ENCODE measurements around the gene LILRB3.
"Not testable (repeated sequence)": the region's sequence is repeated elsewhere in the genome, so short reads cannot be mapped to it uniquely, and the experiment has no call there.

Gene LILRB3

DNA sequence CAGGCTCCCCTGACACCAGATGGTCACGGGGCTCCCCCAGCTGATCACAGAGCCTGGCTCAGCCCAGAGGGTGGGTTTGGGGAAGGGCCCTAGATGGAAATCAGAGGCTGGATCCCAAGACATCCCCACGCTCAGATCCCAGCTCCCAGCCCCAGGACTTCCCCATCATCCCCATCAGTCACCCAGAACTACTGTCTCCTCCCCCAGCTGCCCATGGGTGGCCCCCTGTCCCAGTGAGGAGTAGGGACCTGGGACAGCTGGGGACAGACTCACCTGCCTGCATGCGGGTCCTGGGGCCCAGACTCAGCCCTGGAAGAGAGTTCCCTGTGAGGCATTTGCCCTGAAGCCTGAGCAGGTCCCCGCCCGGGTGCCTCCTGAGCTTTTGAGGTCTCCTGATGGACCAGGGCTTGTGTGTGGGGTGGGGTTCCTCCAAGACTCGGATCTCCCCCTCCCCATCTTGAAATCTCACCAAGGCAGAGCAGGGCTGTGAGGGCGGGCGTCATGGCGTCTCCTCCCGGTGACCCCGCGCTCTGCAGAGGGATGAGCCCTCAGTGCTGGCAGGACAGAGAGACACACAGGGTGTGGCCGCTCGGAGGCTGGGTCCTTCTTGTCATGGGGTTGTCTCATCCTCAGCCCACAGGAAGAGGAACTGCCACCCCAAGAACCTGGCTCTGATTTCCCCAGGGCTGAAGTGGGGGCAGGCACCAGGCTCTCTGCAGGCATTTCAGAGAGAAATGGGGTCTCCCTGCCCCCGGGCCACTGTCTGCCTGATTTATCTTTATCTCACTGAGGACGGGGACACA, at the start of gene LILRB3:
LILRB3 (minus strand) TSS at position 534 of the 803 bp plus-strand sequence; CDS start at position 503, 31 bp downstream.
- DNase-seq (ENCODE audit: low spot score): not testable (repeated sequence)

GRCh38 chr19:54272181-54272580, 49.4 kb upstream of the LILRB3 start:
- not testable (repeated sequence) for DNase-seq (ENCODE audit: low spot score)

- DNase-seq (ENCODE audit: low spot score): not testable (repeated sequence)
Measured at GRCh38 chr19:54271587-54271986, 48.8 kb upstream of the LILRB3 start.

- no peak for DNase-seq (ENCODE audit: low spot score)
Measured at GRCh38 chr19:54271106-54271505, 48.3 kb upstream of the LILRB3 start.

- DNase-seq (ENCODE audit: low spot score): no peak
Measured at GRCh38 chr19:54268936-54269335, 46.1 kb upstream of the LILRB3 start.

- peak; percentile 88 for DNase-seq (ENCODE audit: low spot score)
Measured at GRCh38 chr19:54266133-54266532, 43.3 kb upstream of the LILRB3 start.

- DNase-seq (ENCODE audit: low spot score): no peak
Measured at GRCh38 chr19:54262470-54262869, 39.7 kb upstream of the LILRB3 start.

DNA sequence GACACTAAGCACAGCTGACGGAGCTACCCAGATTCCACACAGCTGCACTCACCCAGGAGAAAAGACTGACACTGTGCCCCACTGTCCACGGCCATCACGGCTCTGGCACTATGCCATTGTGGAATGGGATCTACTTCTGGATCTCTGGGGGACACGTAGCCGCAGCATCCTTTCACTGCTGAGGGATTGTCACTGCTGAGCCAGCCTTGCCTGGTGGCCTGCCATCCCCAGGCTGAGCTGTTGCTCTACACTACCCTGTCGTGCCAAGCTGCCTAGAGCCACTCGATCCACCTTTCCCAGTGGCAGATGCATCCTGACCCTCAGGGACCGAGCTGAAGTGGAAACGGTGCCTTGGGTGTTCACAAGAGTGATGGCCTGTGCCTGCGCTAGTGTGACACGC, 39.3 kb upstream of the LILRB3 start:
- DNase-seq (ENCODE audit: low spot score): no peak

GRCh38 chr19:54257116-54257480, 34.3 kb upstream of the LILRB3 start, which contains the start of gene LILRB5:
LILRB5 (minus strand) TSS chr19:54257273; CDS start chr19:54257193, 80 bp downstream.
- DNase-seq (ENCODE audit: low spot score): no peak

DNA sequence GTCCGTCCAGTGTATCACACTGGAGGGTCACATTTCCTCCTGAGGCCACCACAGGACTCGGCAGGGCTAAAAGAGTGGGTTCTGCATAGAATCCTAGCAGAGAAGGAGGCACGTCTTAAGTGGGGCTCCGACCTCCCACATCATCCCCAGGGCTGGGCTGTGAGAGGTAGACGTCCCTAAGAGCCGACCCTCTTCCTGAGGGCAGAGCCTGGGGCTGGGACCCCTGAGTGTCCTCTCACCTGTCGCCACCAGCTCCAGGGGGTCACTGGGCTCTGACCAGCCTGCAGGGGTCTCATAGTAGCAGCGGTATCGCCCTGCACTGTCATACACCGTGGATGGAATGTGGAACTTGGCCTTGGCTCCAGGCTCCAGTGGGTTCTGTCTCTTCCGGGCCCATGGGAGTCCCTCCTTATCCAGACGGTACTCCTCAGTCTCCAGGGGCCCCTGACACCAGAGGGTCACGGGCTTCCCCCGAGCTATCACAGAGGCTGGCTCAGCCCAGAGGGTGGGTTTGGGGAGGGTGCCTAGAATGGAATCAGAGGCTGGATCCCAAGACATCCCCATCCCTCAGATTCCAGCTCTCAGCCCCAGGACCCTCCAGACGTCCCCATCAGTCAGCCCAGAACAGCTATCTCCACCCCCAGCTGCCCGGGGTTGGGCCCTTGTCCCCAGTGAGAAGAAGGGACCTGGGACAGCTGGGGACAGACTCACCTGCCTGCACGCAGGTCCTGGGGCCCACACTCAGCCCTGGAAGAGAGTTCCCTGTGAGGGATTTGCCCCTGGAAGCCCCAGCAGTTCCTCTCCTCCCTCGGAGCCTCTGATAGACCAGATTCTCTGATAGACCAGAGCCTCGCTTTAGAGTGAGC, 33.7 kb upstream of the LILRB3 start:
- DNase-seq (ENCODE audit: low spot score): no peak

DNA sequence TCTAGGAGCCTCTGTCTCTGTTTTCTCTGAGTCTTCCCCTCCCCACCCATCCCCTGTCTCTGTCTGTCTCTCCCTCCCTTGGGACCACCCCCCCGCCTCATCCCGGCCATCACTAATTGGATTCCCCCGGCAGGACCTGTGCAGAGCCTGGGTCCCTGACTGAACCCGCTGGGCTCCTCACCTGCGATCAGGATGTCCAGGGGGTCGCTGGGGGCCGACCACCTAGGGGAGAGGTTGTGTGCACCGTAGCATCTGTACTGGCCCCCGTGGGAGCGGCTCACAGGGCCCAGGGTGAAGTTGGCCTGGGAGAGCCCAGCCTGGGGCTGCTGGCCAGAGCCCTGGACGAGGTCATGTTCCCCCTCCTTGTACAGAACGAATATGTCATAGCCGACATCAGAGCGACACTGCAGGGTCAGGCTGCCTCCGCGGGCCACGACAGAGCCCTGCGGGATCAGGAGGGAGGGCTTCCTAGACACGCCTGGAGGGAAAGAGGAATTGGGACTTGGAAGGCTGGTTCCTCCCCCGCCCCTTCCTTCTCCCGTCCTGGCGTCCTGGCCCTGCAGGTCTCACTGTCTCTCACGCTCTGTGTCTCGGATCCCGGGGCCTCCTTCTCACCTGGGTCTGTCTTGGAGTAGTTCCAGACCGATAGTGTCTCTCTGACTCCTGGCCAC, 32.4 kb upstream of the LILRB3 start:
- no peak for DNase-seq (ENCODE audit: low spot score)

DNA sequence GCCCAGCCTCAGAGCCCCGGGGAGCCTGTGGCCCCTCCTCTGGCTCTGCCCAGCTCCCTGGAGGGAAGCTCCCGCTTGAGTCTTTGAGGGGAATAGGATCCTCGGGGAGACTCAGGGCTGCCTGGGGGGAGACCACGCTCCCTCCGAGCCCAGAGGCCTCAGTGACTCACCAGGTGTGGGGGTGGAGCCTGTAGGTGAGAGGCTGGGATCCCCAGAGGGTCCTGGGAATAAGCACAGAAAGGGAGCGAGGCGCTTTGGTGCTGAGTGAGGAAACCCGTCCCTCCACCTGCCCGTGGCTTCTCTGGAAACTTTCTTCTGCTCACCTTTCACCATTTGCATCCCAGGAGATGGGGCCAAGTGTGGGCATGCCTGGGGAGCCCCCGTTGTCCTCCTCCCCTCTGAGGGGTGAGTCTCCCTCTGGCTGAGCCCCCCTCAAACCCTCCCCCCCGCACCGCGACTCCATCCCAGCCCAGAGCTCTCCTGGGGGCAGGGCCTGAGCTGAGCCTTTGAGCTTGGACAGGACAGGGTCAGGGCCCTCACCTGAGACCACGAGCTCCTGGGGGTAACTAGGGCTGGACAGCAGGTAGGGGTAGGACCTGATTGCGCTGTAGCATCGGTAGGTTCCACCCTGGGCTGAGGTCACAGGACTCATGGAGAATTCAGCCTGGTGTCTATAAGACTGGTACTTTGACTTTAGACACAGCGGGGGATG, 31.5 kb upstream of the LILRB3 start:
- no peak for DNase-seq (ENCODE audit: low spot score)

DNA sequence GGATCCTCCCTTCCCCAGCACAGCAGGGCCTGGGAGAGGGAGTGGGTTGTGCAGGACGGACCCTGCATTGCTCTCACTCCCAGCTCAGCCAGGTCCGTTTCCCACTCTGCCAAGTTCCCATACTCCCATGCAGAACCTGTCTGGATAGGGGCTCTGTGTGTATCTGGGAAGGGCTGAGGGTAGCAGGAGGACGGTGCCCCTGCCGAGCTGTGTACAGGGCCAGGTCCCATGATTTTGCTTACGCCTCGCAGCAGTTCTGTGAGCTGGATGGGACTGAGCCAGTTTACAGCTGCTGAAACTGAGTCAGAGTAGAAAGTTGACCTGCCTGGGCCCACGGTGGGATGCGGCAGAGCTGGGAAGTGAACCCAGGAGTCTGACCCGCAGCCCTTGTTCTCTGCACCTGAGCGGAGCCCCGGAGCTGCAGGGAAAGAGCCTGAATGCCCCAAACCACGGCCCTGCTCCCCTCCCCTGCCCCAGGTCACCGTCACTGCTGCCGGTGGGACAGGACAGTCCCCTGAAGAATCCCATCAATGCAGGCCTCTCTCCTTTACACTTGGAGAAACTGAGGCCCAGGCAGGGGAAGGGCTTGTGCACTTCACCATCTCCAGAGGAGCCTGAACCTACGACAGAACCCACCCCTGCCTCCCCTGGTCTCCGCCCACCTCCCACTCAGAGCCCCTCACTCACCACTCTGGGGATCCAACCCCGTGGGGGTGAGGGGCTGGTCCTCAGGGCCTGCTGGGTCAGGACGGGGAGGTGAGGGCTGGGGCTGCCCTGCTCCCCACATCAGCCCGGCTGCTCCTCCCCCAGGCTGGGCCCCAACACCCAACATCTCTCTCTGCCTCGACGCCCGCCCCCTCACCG, 30.8 kb upstream of the LILRB3 start:
- DNase-seq (ENCODE audit: low spot score): no peak

DNA sequence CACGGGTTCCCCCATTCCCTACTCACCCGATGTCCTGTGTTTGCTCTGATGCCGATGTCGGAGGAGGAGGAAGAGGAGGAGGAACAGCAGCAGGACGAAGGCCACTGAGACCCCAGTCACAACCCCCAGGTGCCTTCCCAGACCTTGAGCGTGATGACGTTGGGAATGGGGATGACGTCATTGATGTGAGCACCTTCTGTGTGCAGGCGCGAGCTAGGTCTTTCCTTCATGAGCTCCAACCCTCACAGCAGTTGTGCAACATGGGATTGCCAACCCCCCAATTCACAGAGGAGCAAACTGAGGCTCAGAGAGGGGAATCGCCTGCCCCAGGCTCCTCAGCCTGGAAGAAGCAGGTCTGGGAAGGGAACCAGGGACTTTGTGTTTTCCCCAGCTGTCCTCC, 30.0 kb upstream of the LILRB3 start:
- DNase-seq (ENCODE audit: low spot score): no peak

DNA sequence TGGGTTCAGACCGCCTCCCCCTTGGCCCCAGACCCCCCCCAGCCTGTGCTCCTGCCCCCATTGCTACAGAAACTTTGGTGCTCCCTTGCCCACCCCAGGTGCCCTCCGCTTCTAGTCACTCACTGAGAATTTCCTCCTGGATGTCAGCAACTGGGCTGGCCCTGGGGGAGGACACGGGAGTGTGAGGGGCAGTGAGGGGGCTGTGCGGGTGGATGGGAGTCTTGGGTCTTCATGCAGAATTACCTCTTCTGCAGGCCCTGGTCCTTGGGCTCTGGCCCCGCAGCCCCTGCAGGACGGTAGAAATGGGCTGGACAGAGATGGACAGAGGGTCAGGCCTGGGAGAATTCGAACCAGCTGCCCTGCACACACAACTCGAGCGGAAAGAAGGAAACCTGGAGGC, 29.4 kb upstream of the LILRB3 start:
- no peak for DNase-seq (ENCODE audit: low spot score)

GRCh38 chr19:54248016-54248601, 25.3 kb upstream of the LILRB3 start:
- no peak for DNase-seq (ENCODE audit: low spot score)

- no peak for DNase-seq (ENCODE audit: low spot score)
Measured at GRCh38 chr19:54247106-54247930, 24.5 kb upstream of the LILRB3 start.

DNA sequence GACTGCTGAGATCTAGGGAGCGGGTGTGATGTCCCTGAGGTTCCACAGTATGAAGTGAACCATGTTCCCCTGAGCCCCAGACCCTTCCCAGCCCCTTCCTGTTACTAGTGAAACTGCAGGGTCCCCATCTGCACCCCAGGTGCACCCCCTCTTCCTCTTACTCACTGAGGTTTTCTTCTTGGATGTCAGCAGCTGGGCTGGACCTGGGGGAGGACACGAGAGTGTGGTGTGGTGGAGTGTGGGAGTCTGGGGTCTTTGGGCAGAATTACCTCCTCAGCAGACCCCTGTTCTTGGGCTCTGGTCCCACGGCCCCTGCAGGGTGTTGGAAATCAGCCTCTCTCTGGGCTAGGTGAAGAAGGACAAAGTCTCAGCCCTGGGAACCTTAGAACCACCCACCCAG, 23.1 kb upstream of the LILRB3 start:
- no peak for DNase-seq (ENCODE audit: low spot score)

GRCh38 chr19:54243809-54244208, 21.0 kb upstream of the LILRB3 start:
- not testable (repeated sequence) for DNase-seq (ENCODE audit: low spot score)

GRCh38 chr19:54242646-54243045, 19.8 kb upstream of the LILRB3 start, which contains the start of gene LILRA6:
LILRA6 (minus strand) TSS chr19:54242790.
- DNase-seq (ENCODE audit: low spot score): not testable (repeated sequence)

Measured in ecto neural progenitor cell (in vitro differentiated cells).